ENCODE results near the gene HKDC1. TPM values are rescaled to one million over a fixed set of nuclear protein-coding genes. Genes with fewer than 3 reads are reported as not detected.

The HKDC1 gene
- total and polyA plus RNA-seq, 4 donors: 0.53 to 20.0 (median 5.2) TPM

GRCh38 chr10:69285699-69286098, 65.6 kb downstream of the HKDC1 start:
- Histone ChIP-seq H3K27ac (ENCODE audit: low read depth in 1 of 2, low read length in 2 of 2) (no peak overlapping the region), H3K4me1 (ENCODE audit: control insufficient read depth in 4 of 4, insufficient read depth in 4 of 4, low read length in 3 of 4) (no peaks in the 10 kb centered on the region), H3K9me3 (ENCODE audit: control insufficient read depth in 4 of 4, low read length in 3 of 4) (no peaks in the 10 kb centered on the region), H3K9ac (ENCODE audit: low read depth in 1 of 2, low read length in 2 of 2) (no peak overlapping the region), H3K4me3 (ENCODE audit: low read depth in 1 of 3, low read length in 3 of 3) (no peak overlapping the region), H3K36me3 (ENCODE audit: control insufficient read depth in 4 of 4, insufficient read depth in 3 of 4, low read depth in 1 of 4, low read length in 3 of 4) (no peaks in the 10 kb centered on the region), H3K27me3 (ENCODE audit: control insufficient read depth in 4 of 4, insufficient read depth in 4 of 4, low read length in 3 of 4) (peaks cover 0 to 2% (median 0%) of the 10 kb centered on the region in 4 donors)
- 78% methylated on average over 4 of the region's 4 CpGs for WGBS
- no peak for TF ChIP-seq MAX (IDR thresholded peaks at IDR 0.05)
- no peak for TF ChIP-seq EGR1 (IDR thresholded peaks at IDR 0.05; ENCODE audit: low read depth in 2 of 2)
- no peak for TF ChIP-seq FOXA2 (IDR thresholded peaks at IDR 0.05)
- DNase-seq (ENCODE audit: low spot score): no peak

- H3K36me3 ChIP-seq (ENCODE audit: control insufficient read depth in 4 of 4, insufficient read depth in 3 of 4, low read depth in 1 of 4, low read length in 3 of 4): no peaks in the 10 kb centered on the region
- no peak for DNase-seq (ENCODE audit: low spot score)
- no peak for TF ChIP-seq FOXA2 (IDR thresholded peaks at IDR 0.05)
- TF ChIP-seq YY1 (IDR thresholded peaks at IDR 0.05): no peak
- no peak for TF ChIP-seq HNF4G (IDR thresholded peaks at IDR 0.05)
- no peak for TF ChIP-seq MAX (IDR thresholded peaks at IDR 0.05)
- TF ChIP-seq GABPA (IDR thresholded peaks at IDR 0.05 in 1 of 2, conservative IDR thresholded peaks at IDR 0.05 in 1 of 2): no peak
- no peak for TF ChIP-seq FOXA1 (IDR thresholded peaks at IDR 0.05)
- TF ChIP-seq REST (IDR thresholded peaks at IDR 0.05): no peak
- no peak for TF ChIP-seq SP1 (IDR thresholded peaks at IDR 0.05)
- no peak for TF ChIP-seq HNF4A (conservative IDR thresholded peaks at IDR 0.05)
These were observed 67.0 kb downstream of the HKDC1 start for GRCh38 chr10:69287181-69287580.

GRCh38 chr10:69290993-69291392, 70.9 kb downstream of the HKDC1 start:
- H3K27ac ChIP-seq (ENCODE audit: low read depth in 1 of 2, low read length in 2 of 2): no peak overlapping the region
- TF ChIP-seq SP1 (IDR thresholded peaks at IDR 0.05): no peak
- TF ChIP-seq MAX (IDR thresholded peaks at IDR 0.05): no peak
- no peak for TF ChIP-seq RAD21 (IDR thresholded peaks at IDR 0.05)
- no peak for TF ChIP-seq YY1 (IDR thresholded peaks at IDR 0.05)
- TF ChIP-seq CTCF (IDR thresholded peaks at IDR 0.05; ENCODE audit: low read depth, low read length, missing input control): no peak
- TF ChIP-seq HNF4G (IDR thresholded peaks at IDR 0.05): no peak
- no peak for TF ChIP-seq HNF4A (conservative IDR thresholded peaks at IDR 0.05)
- TF ChIP-seq REST (IDR thresholded peaks at IDR 0.05): no peak
- TF ChIP-seq GABPA (IDR thresholded peaks at IDR 0.05 in 1 of 2, conservative IDR thresholded peaks at IDR 0.05 in 1 of 2): no peak
- no peak for TF ChIP-seq FOXA1 (IDR thresholded peaks at IDR 0.05)
- no peak for TF ChIP-seq TAF1 (conservative IDR thresholded peaks at IDR 0.05)
- TF ChIP-seq RXRA (IDR thresholded peaks at IDR 0.05): no peak
- no peak for TF ChIP-seq NR2F2 (IDR thresholded peaks at IDR 0.05)
- TF ChIP-seq JUND (IDR thresholded peaks at IDR 0.05): no peak

More at GRCh38 chr10:69287181-69287580, 67.0 kb downstream of the HKDC1 start:
- Histone ChIP-seq H3K9me3 (ENCODE audit: control insufficient read depth in 4 of 4, low read length in 3 of 4) (no peaks in the 10 kb centered on the region), H3K27me3 (ENCODE audit: control insufficient read depth in 4 of 4, insufficient read depth in 4 of 4, low read length in 3 of 4) (peaks cover 0 to 2% (median 0%) of the 10 kb centered on the region in 4 donors), H3K9ac (ENCODE audit: low read depth in 1 of 2, low read length in 2 of 2) (no peak overlapping the region), H3K4me1 (ENCODE audit: control insufficient read depth in 4 of 4, insufficient read depth in 4 of 4, low read length in 3 of 4) (no peaks in the 10 kb centered on the region), H3K27ac (ENCODE audit: low read depth in 1 of 2, low read length in 2 of 2) (no peak overlapping the region), H3K4me3 (ENCODE audit: low read depth in 1 of 3, low read length in 3 of 3) (no peak overlapping the region)
- WGBS: 83% methylated on average over 4 of the region's 4 CpGs

More at GRCh38 chr10:69290993-69291392, 70.9 kb downstream of the HKDC1 start:
- no peaks in the 10 kb centered on the region for H3K4me1 ChIP-seq (ENCODE audit: control insufficient read depth in 4 of 4, insufficient read depth in 4 of 4, low read length in 3 of 4)
- H3K36me3 ChIP-seq (ENCODE audit: control insufficient read depth in 4 of 4, insufficient read depth in 3 of 4, low read depth in 1 of 4, low read length in 3 of 4): no peaks in the 10 kb centered on the region
- peaks cover 0 to 2% (median 0%) of the 10 kb centered on the region in 4 donors for H3K27me3 ChIP-seq (ENCODE audit: control insufficient read depth in 4 of 4, insufficient read depth in 4 of 4, low read length in 3 of 4)
- no peak for DNase-seq (ENCODE audit: low spot score)
- no peaks in the 10 kb centered on the region for H3K9me3 ChIP-seq (ENCODE audit: control insufficient read depth in 4 of 4, low read length in 3 of 4)
- no peak overlapping the region for H3K4me3 ChIP-seq (ENCODE audit: low read depth in 1 of 3, low read length in 3 of 3)
- H3K9ac ChIP-seq (ENCODE audit: low read depth in 1 of 2, low read length in 2 of 2): no peak overlapping the region
- WGBS: 88% methylated on average over 4 of the region's 4 CpGs
